ENCODE measurements around the gene ARMH2.
A peak's percentile ranks its signal among the peaks of the same experiment; 100 is the strongest.

Gene ARMH2

DNA sequence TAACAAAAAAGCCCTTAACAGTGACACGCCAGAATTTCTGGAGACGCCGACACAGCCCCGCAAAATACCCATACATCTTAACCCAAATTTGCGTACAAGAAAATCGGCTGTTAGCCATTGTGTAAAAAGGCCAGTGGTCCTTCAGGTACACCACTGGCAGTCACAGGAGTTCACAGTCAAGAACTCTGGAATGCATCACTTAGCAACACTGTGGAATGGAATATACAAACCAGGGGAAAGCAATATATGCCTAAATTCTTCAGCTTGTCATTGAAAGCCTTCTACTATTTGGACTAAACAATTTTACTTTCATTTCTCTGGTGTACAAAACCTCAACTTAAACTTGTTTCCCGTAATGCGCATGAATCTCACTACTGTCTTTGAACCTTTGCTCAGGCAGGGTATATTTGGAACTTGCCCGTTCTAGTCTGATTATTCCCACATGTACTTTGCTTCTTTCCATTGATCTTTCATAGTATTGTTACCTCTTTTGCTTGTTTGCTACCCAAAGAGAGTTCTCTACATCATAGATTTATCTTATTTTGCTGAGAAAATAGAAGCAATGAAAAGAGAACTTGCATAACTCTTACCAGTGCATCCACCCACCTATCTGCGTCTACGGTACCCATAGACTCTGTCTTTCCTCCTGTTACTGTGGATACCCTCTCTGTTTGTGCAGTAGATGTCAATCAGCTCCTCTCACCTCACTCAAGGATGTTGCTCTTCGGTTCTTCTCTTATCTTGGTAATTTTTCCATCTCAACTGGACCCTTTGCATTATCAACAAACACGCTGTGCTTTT, at the start of gene ARMH2:
TSS of gene ARMH2 (minus strand) at position 178 of the 801 bp plus-strand sequence. CDS start at position 118, 60 bp downstream.
- DNase-seq, result no peak

- no peak for DNase-seq
These were observed 49.7 kb upstream of the ARMH2 start for GRCh38 chr6:24848461-24848860.

- no peak for DNase-seq
These were observed 48.7 kb upstream of the ARMH2 start for GRCh38 chr6:24847402-24847801.

GRCh38 chr6:24845578-24845977, 46.9 kb upstream of the ARMH2 start:
- DNase-seq, result no peak

- DNase-seq, result no peak
These were observed 46.2 kb upstream of the ARMH2 start for GRCh38 chr6:24844903-24845302.

DNA sequence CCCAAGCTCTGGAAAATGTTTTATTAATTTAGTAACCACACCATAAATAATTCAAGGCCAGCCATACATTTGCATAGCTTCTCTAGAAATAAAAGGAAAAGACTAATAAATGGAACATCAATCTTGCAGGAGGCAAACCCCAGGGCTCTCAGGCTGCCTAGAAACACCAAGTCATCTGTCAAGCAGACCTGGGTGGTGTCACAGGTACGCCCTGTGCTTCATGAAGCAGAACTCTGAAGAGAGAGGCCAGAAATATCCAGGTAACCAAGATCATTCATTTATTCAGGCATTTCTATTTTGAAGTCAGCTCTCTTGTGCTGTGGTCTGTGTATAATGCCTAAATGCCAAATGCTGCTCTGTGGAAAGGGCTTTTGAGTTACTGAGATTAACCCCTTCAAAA, 45.3 kb upstream of the ARMH2 start:
- no peak for DNase-seq

GRCh38 chr6:24840187-24840586, 41.5 kb upstream of the ARMH2 start:
- no peak for DNase-seq

DNA sequence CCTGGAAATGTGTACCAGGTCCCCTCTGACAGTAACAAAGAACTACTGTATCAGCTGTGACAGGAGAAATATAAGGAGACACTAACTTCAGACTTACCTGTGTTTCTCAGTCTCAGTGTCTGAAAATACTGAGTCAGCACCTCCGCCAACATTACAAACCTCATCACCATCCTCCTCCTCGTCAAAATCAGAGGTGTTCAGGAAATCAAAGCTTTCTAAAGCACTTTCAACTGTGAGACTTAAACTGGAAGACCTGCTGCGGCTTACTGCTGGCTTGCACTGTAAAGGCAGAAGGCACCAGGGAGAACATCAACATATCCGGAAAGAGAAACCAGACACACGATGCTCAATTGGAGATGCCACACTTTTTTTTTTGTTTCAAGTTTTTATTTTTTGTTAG, 40.3 kb upstream of the ARMH2 start:
- DNase-seq, result no peak

- no peak for DNase-seq
These were observed 39.4 kb upstream of the ARMH2 start for GRCh38 chr6:24838081-24838480.

GRCh38 chr6:24836109-24836508, 37.4 kb upstream of the ARMH2 start:
- peak; percentile 35 for DNase-seq

GRCh38 chr6:24833711-24834386, 35.1 kb upstream of the ARMH2 start:
- no peak for DNase-seq

DNA sequence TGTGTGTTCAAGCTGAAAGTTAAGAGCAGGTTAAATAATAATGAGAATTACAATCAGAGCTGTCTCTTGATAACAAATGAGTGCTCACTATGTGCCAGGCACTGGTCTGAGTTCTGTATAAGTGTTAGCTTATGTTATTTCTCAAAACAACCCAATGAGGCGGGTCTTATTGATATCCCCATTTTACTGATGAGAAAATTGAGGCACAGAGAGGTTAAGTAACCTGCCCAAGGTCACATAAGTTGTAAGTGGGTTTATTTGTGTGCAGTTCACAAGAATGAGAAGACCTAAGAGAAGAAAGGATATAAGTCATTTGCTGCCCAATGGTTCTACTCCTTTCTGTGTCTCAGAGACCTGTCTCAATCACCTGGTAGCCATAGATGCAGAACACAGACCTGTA, 34.1 kb upstream of the ARMH2 start:
- DNase-seq, result no peak

- no peak for DNase-seq
These were observed 33.3 kb upstream of the ARMH2 start for GRCh38 chr6:24831771-24832716.

DNA sequence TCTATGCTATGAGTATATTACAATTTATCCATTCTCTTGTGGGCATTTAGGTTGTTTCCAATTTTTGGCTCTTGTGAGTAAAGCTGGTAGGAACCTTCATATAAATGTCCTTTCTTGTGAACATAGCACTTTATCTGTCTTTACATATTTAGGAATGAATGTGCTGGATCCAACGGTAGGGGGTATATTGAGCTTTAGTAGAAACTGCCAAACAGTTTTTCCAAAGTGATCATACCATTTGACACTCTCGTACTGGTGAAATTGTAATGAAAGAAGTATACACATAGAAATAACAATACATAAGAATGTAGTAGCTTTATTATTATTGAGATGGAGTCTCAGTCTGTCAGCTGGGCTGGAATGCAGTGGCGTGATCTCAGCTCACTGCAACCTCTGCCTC, 30.9 kb upstream of the ARMH2 start:
- DNase-seq, result no peak

DNA sequence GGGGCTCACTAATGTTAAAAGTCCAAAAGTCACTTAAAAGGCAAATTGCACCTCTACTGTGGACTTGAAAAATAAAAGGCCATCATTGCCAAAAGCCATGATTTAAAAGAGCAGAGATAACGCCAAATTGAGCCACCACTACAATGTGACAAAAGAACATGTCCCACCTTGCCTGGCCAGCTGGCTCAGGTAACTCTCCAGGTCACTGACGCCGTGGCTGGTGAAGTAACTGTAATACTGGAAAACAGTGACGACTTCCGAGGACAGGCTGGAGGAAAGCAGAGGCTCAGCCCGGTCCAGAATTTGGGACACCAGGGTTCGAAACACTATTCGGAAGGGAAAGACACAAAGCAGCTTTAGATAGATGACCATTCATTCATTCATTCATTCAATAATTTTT, 29.3 kb upstream of the ARMH2 start:
- DNase-seq, result no peak

- DNase-seq, result no peak
These were observed 28.4 kb upstream of the ARMH2 start for GRCh38 chr6:24827162-24827561.

DNA sequence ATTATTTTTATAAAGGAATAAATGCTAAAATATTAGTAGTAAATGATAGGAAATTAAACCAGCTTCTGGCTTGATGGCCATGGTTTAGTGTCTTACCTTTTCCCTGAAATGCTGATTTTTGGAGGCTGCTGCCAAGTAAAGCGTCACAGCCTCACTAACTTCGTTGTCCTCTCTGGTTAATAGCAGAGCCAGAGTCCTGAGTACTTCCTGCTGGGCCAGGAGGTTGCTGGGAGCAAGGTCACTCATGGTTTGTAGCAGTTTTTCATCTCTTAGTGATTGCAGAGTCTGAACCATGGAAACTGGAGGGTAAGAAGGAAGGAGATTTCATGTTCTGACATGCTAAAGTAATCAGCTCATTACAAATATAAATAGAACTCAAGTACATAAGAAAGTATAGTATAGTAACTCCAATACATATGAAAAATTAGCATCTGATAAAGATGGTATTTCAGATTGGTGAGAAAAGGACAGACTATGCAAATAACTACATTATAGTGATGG, 26.5 kb upstream of the ARMH2 start:
- no peak for DNase-seq

GRCh38 chr6:24824142-24824938, 25.6 kb upstream of the ARMH2 start:
- DNase-seq, result peak; percentile 46

GRCh38 chr6:24823185-24823584, 24.5 kb upstream of the ARMH2 start:
- no peak for DNase-seq

DNA sequence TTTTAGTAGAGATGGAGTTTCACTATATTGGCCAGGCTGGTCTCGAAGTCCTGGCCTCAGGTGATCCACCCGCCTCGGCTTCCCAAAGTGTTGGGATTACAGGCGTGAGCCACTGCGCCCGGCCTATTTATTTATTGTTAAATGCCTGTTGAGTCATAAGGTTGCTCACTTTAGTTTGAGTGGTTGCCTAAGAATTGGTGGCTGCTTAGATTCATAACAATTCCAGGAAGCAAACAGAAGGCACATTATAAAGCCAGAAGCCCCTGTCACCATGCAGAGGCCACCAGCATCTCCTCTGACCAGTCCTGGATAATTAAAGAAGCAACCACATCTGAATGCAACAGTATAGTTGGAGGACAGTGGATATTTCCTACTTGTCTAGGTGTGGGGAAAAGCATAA, 24.0 kb upstream of the ARMH2 start:
- DNase-seq, result no peak

GRCh38 chr6:24821860-24822444, 23.2 kb upstream of the ARMH2 start:
- DNase-seq, result no peak

- DNase-seq, result no peak
These were observed 19.6 kb upstream of the ARMH2 start for GRCh38 chr6:24818346-24818745.

Data from fibroblast of upper back skin (primary cell).